DMS153 (cell line): ENCODE results near the gene PRRC1.
"Not testable (repeated sequence)": the region's sequence is repeated elsewhere in the genome, so short reads cannot be mapped to it uniquely, and the experiment has no call there.

Experiments used
- DNase-seq: peaks from one replicate; lab custom pipeline; 2025; lab: John Stamatoyannopoulos, UW

The PRRC1 gene

GRCh38 chr5:127517480-127518318 is at the start of gene PRRC1:
Gene PRRC1 (plus strand): TSS chr5:127517640. CDS start chr5:127523480, 5,840 bp downstream.
- DNase-seq = peak; percentile 2

- no peak for DNase-seq
These were observed 46.2 kb upstream of the PRRC1 start for GRCh38 chr5:127471211-127471610.

GRCh38 chr5:127472700-127473099 is 44.7 kb upstream of the PRRC1 start:
- DNase-seq = no peak

DNA sequence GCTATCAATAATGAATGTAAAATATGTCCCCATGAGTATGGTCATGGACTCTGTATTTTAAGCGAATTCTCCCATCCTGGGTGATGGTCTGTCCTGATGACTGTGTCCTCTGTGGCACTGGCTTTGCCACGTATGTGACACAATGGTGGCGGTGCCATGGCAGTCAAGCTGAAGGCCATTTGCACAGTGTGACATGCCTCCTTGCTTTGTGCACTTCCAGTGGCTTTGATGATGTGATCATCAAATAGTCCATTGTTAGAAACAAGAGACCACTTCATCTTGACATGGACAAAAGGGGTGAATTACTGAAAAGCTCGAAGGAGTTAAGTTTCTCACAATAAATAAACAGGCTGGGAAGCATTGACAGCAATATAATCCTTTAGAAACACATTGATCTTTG is 31.0 kb upstream of the PRRC1 start:
- DNase-seq = no peak

- peak; percentile 21 for DNase-seq
These were observed 24.3 kb upstream of the PRRC1 start for GRCh38 chr5:127492854-127493738.

DNA sequence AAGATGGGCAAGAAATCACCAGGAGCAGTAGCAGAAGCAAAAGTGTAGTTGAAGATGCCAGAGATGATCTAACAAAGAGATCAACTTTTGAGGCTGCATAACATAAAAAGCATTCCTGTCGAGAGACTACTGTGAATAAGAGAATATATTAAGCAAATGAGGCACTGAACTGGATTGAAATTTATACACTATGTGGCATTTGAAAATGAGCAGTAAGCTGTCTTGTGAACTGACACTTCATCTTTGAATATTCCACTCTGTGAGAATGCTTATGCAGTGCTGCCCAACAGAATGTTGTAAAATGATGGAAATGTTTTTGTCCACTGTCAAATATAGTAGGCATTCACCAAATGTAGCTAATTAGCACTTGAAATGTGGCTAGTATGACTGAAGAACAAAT is 18.9 kb upstream of the PRRC1 start:
- DNase-seq = no peak

GRCh38 chr5:127505905-127506304 is 11.5 kb upstream of the PRRC1 start:
- DNase-seq = no peak

- DNase-seq = no peak
These were observed 10.8 kb upstream of the PRRC1 start for GRCh38 chr5:127506616-127507015.

DNA sequence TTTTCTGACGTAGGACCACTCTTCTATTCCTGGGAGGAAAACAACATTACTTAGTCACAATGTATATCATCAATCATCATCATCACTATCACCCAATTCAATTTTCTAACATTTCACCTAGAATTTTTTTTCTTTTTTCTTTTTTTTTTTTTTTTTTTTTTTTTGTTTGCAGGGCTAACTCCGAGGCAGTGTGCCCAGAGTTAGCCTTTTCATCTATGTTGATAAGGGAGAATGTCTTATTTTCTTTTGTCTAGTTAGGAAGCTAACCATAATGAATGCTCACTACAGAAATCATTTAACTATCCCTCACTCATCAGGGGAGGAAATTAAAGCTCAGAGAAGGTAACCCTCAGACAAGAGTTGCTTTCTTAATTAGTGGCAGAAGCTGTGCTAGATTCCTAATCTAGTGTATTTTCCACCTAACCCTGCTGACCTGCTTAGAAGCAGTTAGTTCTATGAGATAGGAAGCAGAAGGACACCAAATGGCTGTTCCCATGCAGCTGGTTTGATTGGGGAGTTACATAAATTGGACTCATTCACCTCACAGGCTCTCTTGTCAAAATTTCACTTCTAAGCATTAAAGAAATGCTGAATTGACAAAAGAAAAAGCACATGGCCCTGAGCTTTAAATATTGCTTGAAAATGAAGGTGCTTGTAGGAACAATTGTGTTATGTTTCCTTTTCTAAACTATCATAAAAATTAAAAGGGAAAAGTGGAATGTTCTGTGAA is 8.6 kb upstream of the PRRC1 start:
- no peak for DNase-seq

DNA sequence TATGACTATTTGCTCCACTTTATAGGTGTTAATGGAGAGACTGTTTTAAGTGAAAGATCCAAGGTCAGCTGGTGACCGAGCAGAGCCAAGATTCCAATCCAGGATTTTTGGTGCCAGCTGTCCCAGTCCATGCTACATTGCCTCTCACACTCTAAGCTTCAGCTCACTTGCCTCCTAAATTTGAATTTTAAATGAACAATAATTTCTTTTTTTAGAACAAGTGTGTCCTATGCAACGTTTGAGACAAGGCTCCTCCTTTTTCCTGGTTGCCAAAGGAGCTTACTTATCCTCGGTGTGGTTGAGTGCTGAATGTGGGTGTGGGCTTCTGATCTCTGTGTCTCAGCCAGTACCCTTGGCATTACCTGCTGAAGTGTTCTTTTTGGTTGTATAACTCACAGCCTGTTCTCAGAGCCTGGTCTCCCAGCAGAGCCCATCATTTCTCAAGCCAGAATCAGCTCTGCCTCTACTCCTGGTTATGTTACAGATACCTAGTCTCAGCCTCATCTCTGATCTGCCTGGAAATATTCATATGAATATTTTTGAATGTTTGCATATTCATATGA is 4.0 kb upstream of the PRRC1 start:
- DNase-seq = no peak

GRCh38 chr5:127514816-127515215 is 2.6 kb upstream of the PRRC1 start:
- DNase-seq = no peak

DNA sequence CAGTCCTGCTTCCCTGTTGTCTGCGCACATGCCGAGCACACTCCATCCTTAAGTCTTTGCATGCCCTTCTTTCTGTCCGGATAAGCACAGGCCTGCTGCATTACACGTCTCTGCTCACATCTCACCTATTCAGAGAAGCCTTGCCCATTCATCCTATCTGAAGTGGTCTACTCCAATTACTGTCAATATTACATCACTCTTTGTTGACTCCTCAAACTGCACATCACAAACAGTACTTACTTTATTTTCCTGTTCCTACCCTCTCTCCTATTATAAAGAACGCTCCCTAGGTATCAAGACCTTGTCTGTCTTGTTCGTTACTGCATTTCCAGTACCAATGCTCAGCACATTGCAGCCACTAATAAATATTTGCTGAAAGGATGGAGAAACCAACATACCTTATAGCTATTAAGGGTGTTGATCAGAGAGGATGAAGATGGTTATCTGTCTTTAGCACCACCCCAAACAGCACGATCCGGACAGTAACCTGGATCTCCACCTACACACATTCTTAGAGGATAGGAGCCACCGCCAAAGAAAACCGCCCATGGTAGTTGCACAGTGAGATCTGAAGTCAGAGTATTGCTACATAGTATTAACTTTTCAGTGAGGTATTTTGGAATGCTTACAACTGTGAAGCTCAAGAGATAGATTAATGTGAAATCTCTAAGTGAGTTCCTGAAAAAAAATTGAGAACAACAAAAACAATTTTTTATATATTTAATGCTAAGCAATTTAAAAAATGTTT is 1.6 kb upstream of the PRRC1 start:
- peak; percentile 65 for DNase-seq

DNA sequence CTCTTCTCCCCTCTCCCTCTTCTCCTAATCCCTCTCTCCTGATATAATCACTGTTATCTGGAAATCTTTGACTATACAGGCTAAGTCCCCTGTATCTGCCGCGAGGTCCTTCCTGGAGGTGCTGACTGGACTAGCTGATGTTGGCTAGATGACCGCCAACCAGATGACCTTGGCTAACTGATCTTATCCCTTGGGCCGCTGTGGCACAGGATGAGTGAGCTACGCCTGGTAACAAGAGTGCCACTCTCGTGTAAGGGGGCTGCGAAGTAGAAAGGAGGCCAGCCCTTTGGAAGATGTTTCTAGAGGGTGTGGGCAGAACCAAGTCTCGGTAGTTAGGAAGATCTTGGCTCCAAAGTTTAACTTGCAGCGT is 345 bp upstream of the PRRC1 start:
- DNase-seq = no peak

GRCh38 chr5:127518319-127518621 is 830 bp downstream of the PRRC1 start:
- no peak for DNase-seq

- DNase-seq = no peak
These were observed 2.1 kb downstream of the PRRC1 start for GRCh38 chr5:127519527-127519926.

DNA sequence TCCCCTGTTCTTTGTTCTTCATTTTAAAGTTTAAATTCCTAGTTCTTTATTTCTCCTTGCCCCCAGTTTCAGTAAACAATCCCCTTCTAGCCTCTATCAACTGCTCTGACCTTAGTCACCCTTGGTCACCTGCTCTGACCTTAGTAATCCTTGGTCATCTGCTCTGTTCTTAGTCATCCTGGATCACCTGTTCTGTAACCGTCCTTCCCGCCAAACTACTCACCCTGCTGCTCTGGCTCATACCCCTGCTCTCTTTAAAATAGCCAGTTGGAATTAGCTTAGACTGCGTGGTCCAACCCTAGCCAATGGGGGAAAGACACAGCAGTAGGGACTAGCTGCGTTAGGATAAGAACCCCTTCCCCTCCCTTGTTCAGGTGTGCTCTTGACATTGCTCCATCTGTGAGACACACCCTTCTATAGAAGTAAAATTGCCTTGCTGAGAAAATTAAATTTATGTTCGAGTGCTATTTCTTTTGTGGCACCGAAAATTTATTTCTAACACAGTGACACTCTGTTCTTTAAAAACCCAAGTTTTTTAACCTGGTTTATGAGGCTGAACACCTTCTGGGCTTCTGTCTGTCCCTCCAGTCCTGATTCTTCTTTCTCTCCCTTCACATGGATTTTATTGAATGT is 3.8 kb downstream of the PRRC1 start:
- DNase-seq = no peak

GRCh38 chr5:127525181-127525580 is 7.7 kb downstream of the PRRC1 start:
- DNase-seq = no peak

GRCh38 chr5:127529904-127530682 is 12.7 kb downstream of the PRRC1 start:
- no peak for DNase-seq

DNA sequence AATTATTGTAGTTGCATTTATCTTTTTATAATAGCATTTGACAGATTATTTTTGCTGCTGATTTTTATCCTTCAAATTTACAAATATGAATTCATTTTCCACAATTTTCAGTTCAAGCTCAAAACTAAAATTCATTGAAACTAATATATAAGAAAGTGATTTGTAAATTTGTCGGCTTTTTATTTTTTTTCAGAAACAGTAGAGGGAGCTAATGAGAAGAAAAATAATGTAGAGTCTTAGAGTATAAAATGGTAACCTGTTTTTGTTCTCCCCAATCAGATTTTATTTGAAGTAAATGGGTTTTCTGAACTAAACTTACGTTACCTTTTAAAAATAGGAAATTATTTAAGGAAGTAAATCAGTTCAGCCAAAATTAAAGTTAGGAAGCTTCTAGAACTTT is 19.2 kb downstream of the PRRC1 start:
- DNase-seq = no peak

- DNase-seq = not testable (repeated sequence)
These were observed 23.1 kb downstream of the PRRC1 start for GRCh38 chr5:127540553-127540952.
